B cell (primary cell): ENCODE measurements around the gene GUCA2B. TPM values are rescaled to one million over a fixed set of nuclear protein-coding genes. Genes with fewer than 3 reads are reported as not detected.

ENCODE experiments used
- ATAC-seq: fragments of 200-7000 bp; cut with Tn5 transposase; one replicate; pipeline ENCODE4 v1.10.0; 2021; ENCODE audit warnings: low read depth, mild to moderate bottlenecking, moderate number of reproducible peaks, moderate library complexity
- CTCF ChIA-PET: fragments of 350-600 bp; sonication (Branson Sonifier 250); formaldehyde crosslinking; loops from one replicate; lab custom pipeline; 2021; ENCODE audit warnings: antibody characterized with exemption, inconsistent platforms; lab: Charles Lee
- POLR2A ChIA-PET: fragments of 350-600 bp; sonication (Branson Sonifier 250); formaldehyde crosslinking; loops from one replicate; lab custom pipeline; 2021; ENCODE audit warnings: antibody characterized with exemption; lab: Charles Lee
- DNase-seq: peaks from one replicate; pipeline ENCODE4 v3.0.0; 2013
- H2AFZ ChIP-seq: 2 replicates; pipeline ENCODE4 v1.6.1; 2012; ENCODE audit warnings: mild to moderate bottlenecking, low read depth, low read length; ENCODE audit not compliant: insufficient read depth, poor library complexity, severe bottlenecking
- H3K27ac ChIP-seq, 2 donors: 1 replicate in 1 of 2; 2 replicates in 1 of 2; pipeline ENCODE4 v1.5.1; 2012 to 2013; ENCODE audit warnings: low read length in 2 of 2, mild to moderate bottlenecking in 2 of 2, moderate library complexity in 1 of 2
- H3K27me3 ChIP-seq, 4 experiments: fragments of 200-600 bp in 1 of 4; sonication (generic) in 1 of 4; replicated peaks in 1 of 4; 1 replicate in 2 of 4; 2 replicates in 2 of 4; pipeline versions ENCODE4 v1.6.1 to v1.7.0; 2013 to 2016; ENCODE audit warnings: low read length in 3 of 4, mild to moderate bottlenecking in 2 of 4, mixed read lengths in 1 of 4, moderate library complexity in 1 of 4; ENCODE audit not compliant: insufficient read depth in 4 of 4, control insufficient read depth in 3 of 4; ENCODE audit errors: control extremely low read depth in 1 of 4
- H3K36me3 ChIP-seq, 2 experiments: replicated peaks in 1 of 2; 1 replicate in 1 of 2; 2 replicates in 1 of 2; pipeline versions ENCODE4 v1.6.1 to v1.7.1; 2013; ENCODE audit warnings: low read length in 1 of 2; ENCODE audit not compliant: insufficient read depth in 2 of 2, control insufficient read depth in 1 of 2; ENCODE audit errors: control extremely low read depth in 1 of 2, extremely low read depth in 1 of 2
- H3K4me1 ChIP-seq, 2 donors: fragments of 200-600 bp in 1 of 2; sonication (generic) in 1 of 2; 1 replicate in 1 of 2; 2 replicates in 1 of 2; pipeline versions ENCODE4 v1.5.1 to v1.6.1; 2013 to 2017; ENCODE audit warnings: low read length in 2 of 2; ENCODE audit not compliant: control insufficient read depth in 2 of 2, insufficient read depth in 2 of 2
- H3K4me2 ChIP-seq: replicated peaks from 2 replicates; pipeline ENCODE3; 2012; ENCODE audit warnings: mild to moderate bottlenecking, low read depth, low read length; ENCODE audit not compliant: poor library complexity, severe bottlenecking
- H3K4me3 ChIP-seq, 5 experiments: fragments of 200-600 bp in 1 of 5; sonication (generic) in 1 of 5; 1 replicate in 3 of 5; 2 replicates in 2 of 5; pipeline versions ENCODE4 v1.5.1 to v1.7.0; 2011 to 2016; ENCODE audit warnings: low read length in 4 of 5, mild to moderate bottlenecking in 4 of 5, low read depth in 2 of 5, control low read depth in 1 of 5, moderate library complexity in 1 of 5; ENCODE audit not compliant: insufficient read depth in 1 of 5; ENCODE audit errors: control extremely low read depth in 1 of 5, extremely low read depth in 1 of 5
- H3K79me2 ChIP-seq: fragments of 200-600 bp; sonication (generic); one replicate; pipeline ENCODE4 v1.6.0; 2016; ENCODE audit warnings: low read length; ENCODE audit not compliant: control insufficient read depth, insufficient read depth
- H3K9ac ChIP-seq: fragments of 200-600 bp; sonication (generic); 2 replicates; pipeline ENCODE4 v1.6.1; 2017; ENCODE audit warnings: mild to moderate bottlenecking, low read length, moderate library complexity
- H3K9me3 ChIP-seq, 3 donors: one replicate each; pipeline versions ENCODE4 v1.6.1 to v1.7.1; 2013; ENCODE audit warnings: low read length in 2 of 3; ENCODE audit not compliant: control insufficient read depth in 2 of 3, insufficient read depth in 1 of 3; ENCODE audit errors: control extremely low read depth in 1 of 3
- H4K20me1 ChIP-seq: 2 replicates; pipeline ENCODE4 v1.6.0; 2012; ENCODE audit warnings: mild to moderate bottlenecking, low read length; ENCODE audit not compliant: insufficient read depth, control insufficient read depth, poor library complexity, severe bottlenecking
- H3K27ac Mint-ChIP-seq: one replicate; pipeline ENCODE4 v1.8.0; 2021; ENCODE audit warnings: mixed read lengths
- H3K27me3 Mint-ChIP-seq: one replicate; pipeline ENCODE4 v1.8.0; 2021; ENCODE audit warnings: mixed read lengths
- H3K4me1 Mint-ChIP-seq: one replicate; pipeline ENCODE4 v1.8.0; 2021; ENCODE audit warnings: mixed read lengths
- H3K4me3 Mint-ChIP-seq: one replicate; pipeline ENCODE4 v1.8.0; 2021; ENCODE audit warnings: mixed read lengths
- H3K9me3 Mint-ChIP-seq: one replicate; pipeline ENCODE4 v1.8.0; 2022; ENCODE audit warnings: mixed read lengths; ENCODE audit not compliant: insufficient read depth
- EZH2 ChIP-seq: IDR thresholded peaks from 2 replicates; pipeline ENCODE4 v1.6.1; 2012; ENCODE audit warnings: borderline replicate concordance, low read depth, mild to moderate bottlenecking, moderate library complexity, low read length; ENCODE audit not compliant: insufficient read depth, poor library complexity, severe bottlenecking
- WGBS: methylation state at CpG from one replicate; pipeline ENCODE4 v1.1.5; 2013; ENCODE audit warnings: missing lambda C conversion rate; ENCODE audit not compliant: insufficient coverage; 5-methylcytosine and 5-hydroxymethylcytosine counted together
- intact Hi-C: fragments of 100-400 bp; cut with micrococcal nuclease; formaldehyde crosslinking; loops from one replicate; pipeline ENCODE4 v1.10.0; 2022
- polyA plus RNA-seq: library from polyadenylated mRNA; depleted of rRNA; stranded (reverse); fragments of >200 nt; gene quantifications from 2 replicates; pipeline ENCODE4 v1.2.3, GENCODE V29; 2012
- total RNA-seq, 2 donors: library from RNA; stranded (reverse); fragments of 120-200 nt in 1 of 2; gene quantifications; 1 replicate in 1 of 2; 2 replicates in 1 of 2; pipeline versions ENCODE4 v1.2.3 to v1.2.4, GENCODE V29; 2013 to 2022
- TF ChIP-seq, protein P1 (sequence below): fragments of 200-600 bp; IDR thresholded peaks from one replicate; pipeline ENCODE4 v1.8.0; 2022; ENCODE audit warnings: antibody characterized with exemption, mild to moderate bottlenecking

Gene GUCA2B
- total and polyA plus RNA-seq, 2 donors (not counting 1 experiment from before 2014, with no cell fraction given): not detected

DNA sequence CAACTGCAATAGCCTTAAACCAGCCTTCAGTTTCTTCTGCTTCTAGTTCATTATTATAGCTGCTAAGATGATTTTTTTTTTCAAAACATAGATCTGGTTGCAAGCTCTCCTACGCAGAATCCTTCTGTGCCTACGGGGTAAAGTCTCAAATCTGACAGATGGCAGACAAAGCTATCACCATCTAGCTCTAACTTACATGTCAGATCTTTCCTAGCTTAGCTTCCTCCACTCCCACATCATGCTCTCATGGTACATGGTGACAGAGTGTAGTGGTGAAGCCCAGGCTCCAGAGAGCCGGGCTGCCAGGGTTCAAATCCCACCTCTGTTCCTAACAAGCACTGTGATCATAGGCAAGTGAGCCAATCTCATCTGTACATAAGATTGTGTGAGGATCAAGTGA, 24.2 kb upstream of the GUCA2B start:
- POLR2A ChIA-PET: no interaction called here
- intact Hi-C loops: no loop called here
- H3K4me1 Mint-ChIP-seq: no peaks in the 10 kb centered on the region
- peaks cover 0 to 5% (median 1%) of the 10 kb centered on the region in 4 experiments for H3K27me3 ChIP-seq
- no peak overlapping the region for H3K4me3 Mint-ChIP-seq
- H3K79me2 ChIP-seq: no peaks in the 10 kb centered on the region
- H3K36me3 ChIP-seq: no peaks in the 10 kb centered on the region
- H3K9ac ChIP-seq: no peak overlapping the region
- TF ChIP-seq EZH2: no peak
- TF ChIP-seq, protein P1, sequence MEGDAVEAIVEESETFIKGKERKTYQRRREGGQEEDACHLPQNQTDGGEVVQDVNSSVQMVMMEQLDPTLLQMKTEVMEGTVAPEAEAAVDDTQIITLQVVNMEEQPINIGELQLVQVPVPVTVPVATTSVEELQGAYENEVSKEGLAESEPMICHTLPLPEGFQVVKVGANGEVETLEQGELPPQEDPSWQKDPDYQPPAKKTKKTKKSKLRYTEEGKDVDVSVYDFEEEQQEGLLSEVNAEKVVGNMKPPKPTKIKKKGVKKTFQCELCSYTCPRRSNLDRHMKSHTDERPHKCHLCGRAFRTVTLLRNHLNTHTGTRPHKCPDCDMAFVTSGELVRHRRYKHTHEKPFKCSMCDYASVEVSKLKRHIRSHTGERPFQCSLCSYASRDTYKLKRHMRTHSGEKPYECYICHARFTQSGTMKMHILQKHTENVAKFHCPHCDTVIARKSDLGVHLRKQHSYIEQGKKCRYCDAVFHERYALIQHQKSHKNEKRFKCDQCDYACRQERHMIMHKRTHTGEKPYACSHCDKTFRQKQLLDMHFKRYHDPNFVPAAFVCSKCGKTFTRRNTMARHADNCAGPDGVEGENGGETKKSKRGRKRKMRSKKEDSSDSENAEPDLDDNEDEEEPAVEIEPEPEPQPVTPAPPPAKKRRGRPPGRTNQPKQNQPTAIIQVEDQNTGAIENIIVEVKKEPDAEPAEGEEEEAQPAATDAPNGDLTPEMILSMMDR: no peak
- ATAC-seq (no peak), DNase-seq (no peak)
- H3K9me3 ChIP-seq: no peaks in the 10 kb centered on the region
- WGBS: no CpG with 5 or more reads among the region's 3 CpGs
- H3K4me3 ChIP-seq: no peak overlapping the region
- no peak overlapping the region for H3K27ac Mint-ChIP-seq
- H4K20me1 ChIP-seq: no peaks in the 10 kb centered on the region
- CTCF ChIA-PET: interaction anchor here (0.9 to 1.2 kb wide), 2 partner anchors 10 to 46 kb away, joined by 3 read pairs; no protein-coding TSS in a partner anchor
- peaks cover 19% of the 10 kb centered on the region for H3K27me3 Mint-ChIP-seq
- no peaks in the 10 kb centered on the region for H3K4me1 ChIP-seq
- H2AFZ ChIP-seq: no peak overlapping the region
- no peak overlapping the region for H3K27ac ChIP-seq
- H3K4me2 ChIP-seq: no peak overlapping the region
- H3K9me3 Mint-ChIP-seq: no peaks in the 10 kb centered on the region

DNA sequence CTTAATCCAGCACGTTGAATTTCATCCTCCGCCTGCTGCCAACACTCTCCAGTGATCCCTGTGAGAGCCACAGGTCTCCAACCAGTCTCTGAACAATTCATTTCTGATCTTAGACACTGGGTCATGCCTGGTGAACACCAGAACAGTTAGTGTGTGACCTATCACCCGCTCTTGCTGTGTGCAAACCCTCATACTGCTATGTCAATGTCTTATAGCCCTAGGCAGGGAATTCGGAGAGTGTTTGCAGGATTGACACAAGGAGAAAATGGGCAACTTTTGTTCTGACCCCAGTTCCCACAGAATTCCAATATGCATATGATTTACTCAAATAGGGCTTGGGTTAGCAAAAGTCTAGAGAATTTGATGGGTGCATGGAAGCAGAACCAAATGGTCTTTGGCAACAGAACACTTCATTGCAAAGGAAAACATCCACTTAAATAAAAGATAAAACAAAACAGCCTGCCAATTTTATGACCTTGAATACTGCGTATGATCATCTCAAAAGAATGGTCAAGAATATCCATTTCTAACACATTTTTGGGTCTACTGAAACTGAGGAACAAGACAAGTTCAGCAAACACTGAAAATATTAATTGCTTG, 23.0 kb upstream of the GUCA2B start:
- no peak overlapping the region for H3K4me3 Mint-ChIP-seq
- Histone ChIP-seq H3K4me1 (no peaks in the 10 kb centered on the region), H3K27me3 (peaks cover 0 to 5% (median under 1%) of the 10 kb centered on the region in 4 experiments), H3K9me3 (no peaks in the 10 kb centered on the region), H3K9ac (no peak overlapping the region), H3K4me3 (no peak overlapping the region), H3K4me2 (no peak overlapping the region), H3K79me2 (no peaks in the 10 kb centered on the region), H4K20me1 (no peaks in the 10 kb centered on the region), H3K36me3 (no peaks in the 10 kb centered on the region), H3K27ac (no peak overlapping the region), H2AFZ (no peak overlapping the region)
- intact Hi-C loops: no loop called here
- ATAC-seq (no peak), DNase-seq (no peak)
- CTCF ChIA-PET: no interaction called here
- POLR2A ChIA-PET: no interaction called here
- H3K4me1 Mint-ChIP-seq: no peaks in the 10 kb centered on the region
- H3K27ac Mint-ChIP-seq: no peak overlapping the region
- peaks cover 16% of the 10 kb centered on the region for H3K27me3 Mint-ChIP-seq
- WGBS: 94% methylated on average over 3 of the region's 5 CpGs
- no peaks in the 10 kb centered on the region for H3K9me3 Mint-ChIP-seq
- TF ChIP-seq, protein P1: no peak
- TF ChIP-seq EZH2: no peak
